Common myeloid progenitor, CD34-positive (primary cell): ENCODE measurements around the gene ARHGAP8.
"Not testable (repeated sequence)": the region's sequence is repeated elsewhere in the genome, so short reads cannot be mapped to it uniquely, and the experiment has no call there.

Experiments
- CTCF ChIA-PET: fragments of 350-600 bp; sonication (Branson Sonifier 250); formaldehyde crosslinking; loops from one replicate; lab custom pipeline; 2021; ENCODE audit warnings: antibody characterized with exemption; lab: Charles Lee
- POLR2A ChIA-PET: fragments of 350-600 bp; sonication (Branson Sonifier 250); formaldehyde crosslinking; loops from one replicate; lab custom pipeline; 2021; ENCODE audit warnings: antibody characterized with exemption; lab: Charles Lee
- DNase-seq, 3 donors: peaks; one replicate each; pipeline versions ENCODE4 v3.0.0 to v3.0.0-alpha.2; 2013
- H3K27ac ChIP-seq, 2 experiments: 1 replicate in 1 of 2; 2 replicates in 1 of 2; pipeline ENCODE4 v1.7.0; 2013; ENCODE audit warnings: inconsistent platforms in 2 of 2, low read length in 2 of 2, mild to moderate bottlenecking in 2 of 2, low read depth in 1 of 2, moderate library complexity in 1 of 2; ENCODE audit not compliant: severe bottlenecking in 2 of 2, insufficient read depth in 1 of 2, poor library complexity in 1 of 2
- H3K27me3 ChIP-seq, 5 experiments: replicated peaks in 2 of 5; 1 replicate in 3 of 5; 2 replicates in 2 of 5; pipeline versions ENCODE4 v1.6.1 to v1.7.0; 2013; ENCODE audit warnings: low read length in 4 of 5, mild to moderate bottlenecking in 2 of 5, moderate library complexity in 2 of 5, inconsistent platforms in 1 of 5; ENCODE audit not compliant: insufficient read depth in 5 of 5, control insufficient read depth in 4 of 5
- H3K36me3 ChIP-seq, 4 experiments: 1 replicate in 2 of 4; 2 replicates in 2 of 4; pipeline versions ENCODE4 v1.6.1 to v1.7.0; 2013; ENCODE audit warnings: low read length in 3 of 4, control low read depth in 1 of 4, mild to moderate bottlenecking in 1 of 4; ENCODE audit not compliant: control insufficient read depth in 4 of 4, insufficient read depth in 4 of 4
- H3K4me1 ChIP-seq, 4 experiments: 1 replicate in 3 of 4; 2 replicates in 1 of 4; pipeline versions ENCODE4 v1.6.1 to v1.7.1; 2013; ENCODE audit warnings: low read length in 3 of 4, mild to moderate bottlenecking in 3 of 4, control low read depth in 1 of 4, inconsistent platforms in 1 of 4, moderate library complexity in 1 of 4; ENCODE audit not compliant: control insufficient read depth in 4 of 4, insufficient read depth in 4 of 4; ENCODE audit errors: control extremely low read depth in 1 of 4
- H3K4me3 ChIP-seq, 7 experiments: 1 replicate in 4 of 7; 2 replicates in 3 of 7; pipeline versions ENCODE4 v1.5.1 to v1.7.0; 2013; ENCODE audit warnings: mild to moderate bottlenecking in 7 of 7, low read length in 6 of 7, moderate library complexity in 6 of 7, inconsistent platforms in 2 of 7, low read depth in 2 of 7, control low read depth in 1 of 7; ENCODE audit not compliant: insufficient read depth in 4 of 7, control insufficient read depth in 1 of 7; ENCODE audit errors: extremely low read depth in 1 of 7
- H3K9me3 ChIP-seq, 5 experiments: 1 replicate in 4 of 5; 2 replicates in 1 of 5; pipeline versions ENCODE4 v1.6.1 to v1.7.1; 2013; ENCODE audit warnings: low read length in 4 of 5, mild to moderate bottlenecking in 2 of 5, inconsistent platforms in 1 of 5, low read depth in 1 of 5, moderate library complexity in 1 of 5; ENCODE audit not compliant: control insufficient read depth in 4 of 5, insufficient read depth in 2 of 5; ENCODE audit errors: control extremely low read depth in 1 of 5
- WGBS: methylation state at CpG from one replicate; pipeline ENCODE4 v1.1.5; 2013; ENCODE audit not compliant: insufficient coverage; 5-methylcytosine and 5-hydroxymethylcytosine counted together

Gene ARHGAP8

GRCh38 chr22:44848791-44849420 is 96.5 kb downstream of the ARHGAP8 start:
- Histone ChIP-seq H3K27me3 (peaks cover 0 to 3% (median 0%) of the 10 kb centered on the region in 5 experiments), H3K36me3 (no peaks in the 10 kb centered on the region), H3K4me1 (no peaks in the 10 kb centered on the region), H3K9me3 (peaks cover 0 to 6% (median 0%) of the 10 kb centered on the region in 5 experiments), H3K4me3 (no peak overlapping the region), H3K27ac (no peak overlapping the region)
- POLR2A ChIA-PET: no interaction called here
- CTCF ChIA-PET: no interaction called here
- DNase-seq: no peak
- WGBS: 99% methylated on average over 17 of the region's 21 CpGs

GRCh38 chr22:44850946-44851345 is 98.6 kb downstream of the ARHGAP8 start:
- Histone ChIP-seq H3K27me3 (peaks cover 0 to under 1% (median 0%) of the 10 kb centered on the region in 5 experiments), H3K9me3 (no peaks in the 10 kb centered on the region), H3K4me3 (no peak overlapping the region), H3K4me1 (no peaks in the 10 kb centered on the region), H3K36me3 (no peaks in the 10 kb centered on the region), H3K27ac (no peak overlapping the region)
- ChIA-PET CTCF (no interaction called here), POLR2A (no interaction called here)
- DNase-seq: no peak
- 98% methylated on average over 5 of the region's 6 CpGs for WGBS

- POLR2A ChIA-PET: interaction anchor here (0.6 kb wide), 1 partner anchor 249 kb away, joined by 5 read pairs; no protein-coding TSS in a partner anchor
- H3K27me3 ChIP-seq, CTCF ChIA-PET, H3K4me3 ChIP-seq, H3K4me1 ChIP-seq, H3K36me3 ChIP-seq, H3K9me3 ChIP-seq, H3K27ac ChIP-seq, DNase-seq: not testable (repeated sequence)
- 100% methylated on average over 4 of the region's 8 CpGs for WGBS
These were observed 102.3 kb downstream of the ARHGAP8 start for GRCh38 chr22:44854641-44855040.

- DNase-seq: no peak
- POLR2A ChIA-PET: no interaction called here
- Histone ChIP-seq H3K9me3 (no peaks in the 10 kb centered on the region), H3K27ac (no peak overlapping the region), H3K27me3 (no peaks in the 10 kb centered on the region), H3K36me3 (no peaks in the 10 kb centered on the region), H3K4me3 (no peak overlapping the region), H3K4me1 (no peaks in the 10 kb centered on the region)
- CTCF ChIA-PET: no interaction called here
- WGBS: 100% methylated on average over 3 of the region's 5 CpGs
These were observed 103.5 kb downstream of the ARHGAP8 start for GRCh38 chr22:44855855-44856254.

GRCh38 chr22:44858819-44859218 is 106.4 kb downstream of the ARHGAP8 start:
- DNase-seq, H3K9me3 ChIP-seq, POLR2A ChIA-PET, H3K36me3 ChIP-seq, H3K27ac ChIP-seq, H3K4me1 ChIP-seq, CTCF ChIA-PET, H3K4me3 ChIP-seq, H3K27me3 ChIP-seq: not testable (repeated sequence)
- 88% methylated on average over 3 of the region's 7 CpGs for WGBS

GRCh38 chr22:44859641-44860040 is 107.3 kb downstream of the ARHGAP8 start:
- ChIA-PET POLR2A (no interaction called here), CTCF (no interaction called here)
- H3K36me3 ChIP-seq: no peaks in the 10 kb centered on the region
- H3K4me1 ChIP-seq: no peaks in the 10 kb centered on the region
- H3K27me3 ChIP-seq: no peaks in the 10 kb centered on the region
- H3K4me3 ChIP-seq: no peak overlapping the region
- H3K27ac ChIP-seq: no peak overlapping the region
- no peaks in the 10 kb centered on the region for H3K9me3 ChIP-seq
- 98% methylated on average over 13 of the region's 13 CpGs for WGBS
- no peak for DNase-seq

GRCh38 chr22:44860311-44860710 is 107.9 kb downstream of the ARHGAP8 start:
- WGBS: 79% methylated on average over 4 of the region's 6 CpGs
- Histone ChIP-seq H3K27ac (no peak overlapping the region), H3K27me3 (no peaks in the 10 kb centered on the region), H3K4me3 (no peak overlapping the region), H3K9me3 (no peaks in the 10 kb centered on the region), H3K4me1 (no peaks in the 10 kb centered on the region), H3K36me3 (no peaks in the 10 kb centered on the region)
- ChIA-PET POLR2A (no interaction called here), CTCF (no interaction called here)
- DNase-seq: no peak
